Measurements from ENCODE around the gene USP10. TPM values are rescaled to one million over a fixed set of nuclear protein-coding genes. Genes with fewer than 3 reads are reported as not detected.

USP10 gene
- total RNA-seq, 3 donors from 2014 or later = 118 to 142 (median 135) TPM

DNA sequence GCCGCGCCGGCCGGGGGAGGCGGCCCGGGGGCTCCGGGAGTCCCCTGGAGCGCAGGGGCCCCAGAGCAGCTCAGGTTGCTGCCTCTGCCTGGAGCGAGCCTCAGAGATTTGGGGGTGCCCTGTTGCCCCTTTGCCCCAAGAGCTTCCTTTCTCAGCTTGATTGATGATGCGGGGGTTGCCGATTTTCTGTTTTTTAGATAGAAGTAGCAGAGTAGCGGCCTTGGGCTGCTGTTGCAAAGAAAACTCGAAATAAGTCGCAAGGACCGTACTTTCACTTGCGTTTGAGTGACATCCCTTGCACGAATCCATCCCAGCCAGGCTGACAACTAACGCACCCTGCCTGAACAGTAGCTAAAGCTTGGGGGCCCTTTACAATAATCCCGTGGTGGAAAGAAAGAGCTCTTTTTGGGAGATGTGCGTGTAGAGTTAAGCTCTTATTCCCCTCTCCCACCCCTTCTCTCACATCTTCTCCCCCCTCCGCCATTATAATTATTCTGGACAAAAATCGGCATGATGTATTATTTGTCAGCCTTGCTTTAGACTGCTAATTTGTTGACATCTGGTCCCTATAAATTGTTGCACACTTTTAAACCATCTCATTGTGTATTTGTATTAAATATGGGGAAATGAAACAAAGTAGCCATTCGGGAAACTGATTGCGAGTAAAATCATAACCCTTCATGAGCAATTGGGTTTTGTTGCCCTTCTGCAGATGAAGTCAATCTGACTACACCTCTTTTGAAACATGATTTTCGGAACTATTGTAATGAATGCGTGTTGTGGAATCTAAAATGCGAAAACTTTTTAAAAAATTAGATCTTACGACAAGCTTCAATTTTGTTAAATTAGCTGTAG, 873 bp downstream of the USP10 start:
- peaks cover 5% of the 10 kb centered on the region for H3K36me3 Mint-ChIP-seq (ENCODE audit: insufficient read depth)
- no peaks in the 10 kb centered on the region for H3K27me3 Mint-ChIP-seq (ENCODE audit: low read depth)
- peak overlapping the region; percentile 95 for H3K4me3 Mint-ChIP-seq
- ATAC-seq (peak; percentile 52 to 58), DNase-seq (peak; percentile 12)
- H3K4me1 Mint-ChIP-seq (ENCODE audit: low read depth) = peaks cover 43% of the 10 kb centered on the region
- no peaks in the 10 kb centered on the region for H3K9me3 Mint-ChIP-seq

GRCh38 chr16:84703681-84704080, 3.9 kb downstream of the USP10 start:
- Mint-ChIP-seq H3K36me3 (ENCODE audit: insufficient read depth) (peaks cover 8% of the 10 kb centered on the region), H3K27me3 (ENCODE audit: low read depth) (no peaks in the 10 kb centered on the region), H3K4me3 (no peak overlapping the region), H3K9me3 (no peaks in the 10 kb centered on the region), H3K4me1 (ENCODE audit: low read depth) (peaks cover 61% of the 10 kb centered on the region)
- ATAC-seq = no peak
- DNase-seq = no peak

DNA sequence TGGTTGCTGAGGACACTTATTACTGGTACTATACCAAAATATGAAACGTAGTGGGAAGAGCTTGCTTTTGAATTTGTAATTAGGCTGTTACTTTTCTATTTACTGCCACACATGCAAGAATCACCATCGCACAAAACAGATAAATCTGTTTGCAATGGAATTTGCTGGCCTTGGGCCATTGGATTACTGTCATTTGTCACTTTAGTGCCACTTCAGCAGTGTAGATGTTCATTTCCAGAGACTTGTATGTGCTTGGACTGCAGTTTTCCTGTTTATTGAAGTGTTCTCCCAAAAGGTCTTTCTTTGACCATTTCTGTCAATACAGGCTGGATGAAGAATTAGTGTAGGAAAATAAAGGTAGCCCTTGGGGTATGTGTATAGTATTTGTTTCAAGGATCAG, 4.5 kb downstream of the USP10 start:
- no peak for DNase-seq
- Mint-ChIP-seq H3K4me1 (ENCODE audit: low read depth) (peaks cover 64% of the 10 kb centered on the region), H3K9me3 (no peaks in the 10 kb centered on the region), H3K4me3 (no peak overlapping the region), H3K27me3 (ENCODE audit: low read depth) (no peaks in the 10 kb centered on the region), H3K36me3 (ENCODE audit: insufficient read depth) (peaks cover 11% of the 10 kb centered on the region)
- no peak for ATAC-seq

DNA sequence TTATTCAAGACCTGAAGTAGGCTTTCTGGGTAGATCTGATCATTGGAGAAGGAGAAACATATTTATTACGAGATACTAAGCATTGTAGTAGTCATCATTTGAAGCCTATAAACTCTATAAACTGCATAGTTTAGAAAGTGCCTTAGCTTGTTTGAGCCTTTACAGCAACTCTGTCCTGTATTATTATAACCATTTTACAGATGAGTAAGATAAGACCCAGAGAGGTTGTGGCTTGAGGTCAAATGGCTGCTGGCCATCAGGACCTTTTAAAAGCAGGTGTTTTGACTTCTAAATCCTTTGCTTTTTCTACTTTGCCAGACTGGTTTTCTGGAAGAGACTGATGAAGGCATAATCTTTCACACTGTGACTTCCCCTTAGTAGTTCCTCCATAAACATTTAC, 7.1 kb downstream of the USP10 start:
- no peaks in the 10 kb centered on the region for H3K9me3 Mint-ChIP-seq
- ATAC-seq = no peak
- DNase-seq = no peak
- H3K36me3 Mint-ChIP-seq (ENCODE audit: insufficient read depth) = peaks cover 18% of the 10 kb centered on the region
- H3K4me1 Mint-ChIP-seq (ENCODE audit: low read depth) = peaks cover 79% of the 10 kb centered on the region
- no peak overlapping the region for H3K4me3 Mint-ChIP-seq
- H3K27me3 Mint-ChIP-seq (ENCODE audit: low read depth) = no peaks in the 10 kb centered on the region

- DNase-seq (no peak), ATAC-seq (peak in 1 of 2 donors; percentile 15)
- Mint-ChIP-seq H3K27me3 (ENCODE audit: low read depth) (no peaks in the 10 kb centered on the region), H3K4me1 (ENCODE audit: low read depth) (peaks cover 85% of the 10 kb centered on the region), H3K36me3 (ENCODE audit: insufficient read depth) (peaks cover 18% of the 10 kb centered on the region), H3K9me3 (no peaks in the 10 kb centered on the region), H3K4me3 (no peak overlapping the region)
Measured at GRCh38 chr16:84709609-84710008, 9.8 kb downstream of the USP10 start.

DNA sequence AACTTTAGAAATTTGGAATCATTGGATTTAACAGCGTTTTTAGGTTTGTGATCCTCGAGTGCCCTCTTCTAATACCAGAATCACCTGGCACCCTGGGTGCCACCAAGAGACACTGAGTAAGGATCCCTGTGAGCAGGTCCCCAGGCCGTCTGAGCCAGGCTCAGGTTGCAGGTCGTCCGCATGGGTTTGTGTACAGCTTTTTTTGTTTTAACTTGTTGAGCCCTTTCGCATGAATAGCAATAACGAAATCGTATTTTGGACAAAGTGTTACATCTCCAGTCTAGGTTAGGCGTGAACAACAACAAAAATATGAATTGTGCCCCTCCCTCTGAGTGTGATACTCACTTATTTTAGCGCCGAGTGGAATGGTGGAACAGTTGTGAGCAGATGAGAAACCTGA, 10.9 kb downstream of the USP10 start:
- no peak for ATAC-seq
- Mint-ChIP-seq H3K4me3 (no peak overlapping the region), H3K9me3 (no peaks in the 10 kb centered on the region), H3K36me3 (ENCODE audit: insufficient read depth) (peaks cover 15% of the 10 kb centered on the region), H3K4me1 (ENCODE audit: low read depth) (peaks cover 83% of the 10 kb centered on the region), H3K27me3 (ENCODE audit: low read depth) (no peaks in the 10 kb centered on the region)
- no peak for DNase-seq

DNA sequence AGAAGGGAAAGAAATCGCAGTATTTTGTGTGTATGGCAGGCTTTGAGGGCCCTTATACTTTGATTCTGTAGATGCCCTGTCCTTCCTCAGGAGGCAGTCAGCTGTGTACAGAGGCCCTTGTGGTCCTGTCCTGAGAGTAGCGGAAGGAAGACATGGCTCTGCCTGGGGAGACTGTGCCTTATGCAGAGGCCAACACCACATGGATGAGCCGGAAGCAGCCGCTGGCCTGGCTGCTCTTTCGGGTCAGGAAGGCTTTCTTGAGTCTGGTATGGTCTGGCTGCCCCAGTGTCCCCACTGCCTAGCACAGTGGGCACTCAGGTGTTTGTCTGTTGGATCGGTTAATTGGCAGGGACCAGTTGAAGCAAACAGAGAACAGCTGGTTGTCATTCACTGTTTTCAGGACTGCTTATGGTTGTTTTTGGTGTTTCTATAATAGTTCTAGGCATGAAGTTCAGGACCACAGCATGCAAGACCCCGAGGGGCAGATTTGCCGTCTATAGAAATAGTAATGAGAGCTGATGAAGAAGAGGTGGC, 12.4 kb downstream of the USP10 start:
- DNase-seq (no peak), ATAC-seq (no peak)
- H3K27me3 Mint-ChIP-seq (ENCODE audit: low read depth) = no peaks in the 10 kb centered on the region
- H3K36me3 Mint-ChIP-seq (ENCODE audit: insufficient read depth) = peaks cover 20% of the 10 kb centered on the region
- peaks cover 84% of the 10 kb centered on the region for H3K4me1 Mint-ChIP-seq (ENCODE audit: low read depth)
- H3K9me3 Mint-ChIP-seq = no peaks in the 10 kb centered on the region
- H3K4me3 Mint-ChIP-seq = no peak overlapping the region

GRCh38 chr16:84712801-84713775, 13.3 kb downstream of the USP10 start:
- ATAC-seq (no peak), DNase-seq (no peak)
- Mint-ChIP-seq H3K9me3 (no peaks in the 10 kb centered on the region), H3K27me3 (ENCODE audit: low read depth) (no peaks in the 10 kb centered on the region), H3K4me3 (no peak overlapping the region), H3K4me1 (ENCODE audit: low read depth) (peaks cover 83% of the 10 kb centered on the region), H3K36me3 (ENCODE audit: insufficient read depth) (peaks cover 24% of the 10 kb centered on the region)

DNA sequence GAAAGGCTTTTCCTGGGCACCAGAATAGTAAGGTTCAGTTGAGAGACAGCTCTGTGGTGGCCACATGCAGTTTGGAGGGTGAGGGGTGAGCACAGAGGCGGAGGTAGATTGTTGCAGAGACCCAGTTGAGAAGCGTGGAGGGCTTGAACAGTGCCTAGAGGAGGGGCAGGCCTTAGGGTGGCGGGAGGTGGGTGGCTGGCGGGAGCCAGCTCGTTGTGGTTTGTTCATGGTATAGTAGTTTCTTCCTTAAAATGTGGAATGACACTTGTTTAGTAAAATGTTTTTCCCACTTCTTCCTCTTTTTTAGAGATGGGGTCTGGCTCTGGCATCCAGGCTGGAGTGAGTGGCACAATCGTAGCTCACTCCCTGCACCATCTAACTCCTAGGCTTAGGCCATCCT, 14.2 kb downstream of the USP10 start:
- Mint-ChIP-seq H3K36me3 (ENCODE audit: insufficient read depth) (peaks cover 18% of the 10 kb centered on the region), H3K9me3 (no peaks in the 10 kb centered on the region), H3K27me3 (ENCODE audit: low read depth) (no peaks in the 10 kb centered on the region), H3K4me3 (no peak overlapping the region), H3K4me1 (ENCODE audit: low read depth) (peaks cover 82% of the 10 kb centered on the region)
- ATAC-seq (no peak), DNase-seq (no peak)

GRCh38 chr16:84715424-84715823, 15.6 kb downstream of the USP10 start:
- Mint-ChIP-seq H3K36me3 (ENCODE audit: insufficient read depth) (peaks cover 17% of the 10 kb centered on the region), H3K4me1 (ENCODE audit: low read depth) (peaks cover 82% of the 10 kb centered on the region), H3K9me3 (no peaks in the 10 kb centered on the region), H3K4me3 (no peak overlapping the region), H3K27me3 (ENCODE audit: low read depth) (no peaks in the 10 kb centered on the region)
- DNase-seq = no peak
- ATAC-seq = no peak

DNA sequence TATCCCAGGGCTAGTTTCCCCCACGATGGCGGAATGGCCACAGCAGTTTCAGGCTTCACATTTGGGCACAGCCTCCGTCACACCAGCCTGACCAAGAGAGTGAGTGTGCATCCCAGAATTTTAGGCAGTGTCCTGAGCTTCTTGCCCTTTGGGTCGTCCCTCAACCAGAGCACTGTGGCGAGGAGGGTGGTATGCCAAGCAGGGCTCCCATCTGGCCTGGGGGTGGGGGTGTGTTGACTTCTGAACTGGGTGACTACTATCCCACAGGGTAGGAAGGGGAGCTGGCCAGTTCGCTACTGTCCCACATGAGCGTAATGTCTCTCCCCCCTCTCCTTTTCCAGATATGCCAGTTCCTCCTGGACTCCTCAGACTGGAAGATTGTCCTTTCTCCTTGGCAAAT, 16.1 kb downstream of the USP10 start:
- Mint-ChIP-seq H3K9me3 (no peaks in the 10 kb centered on the region), H3K27me3 (ENCODE audit: low read depth) (no peaks in the 10 kb centered on the region), H3K36me3 (ENCODE audit: insufficient read depth) (peaks cover 14% of the 10 kb centered on the region), H3K4me1 (ENCODE audit: low read depth) (peaks cover 77% of the 10 kb centered on the region), H3K4me3 (no peak overlapping the region)
- no peak for DNase-seq
- ATAC-seq = no peak

- Mint-ChIP-seq H3K36me3 (ENCODE audit: insufficient read depth) (peaks cover 13% of the 10 kb centered on the region), H3K27me3 (ENCODE audit: low read depth) (no peaks in the 10 kb centered on the region), H3K4me3 (no peak overlapping the region), H3K9me3 (no peaks in the 10 kb centered on the region), H3K4me1 (ENCODE audit: low read depth) (peaks cover 70% of the 10 kb centered on the region)
- DNase-seq (no peak), ATAC-seq (no peak)
Measured at GRCh38 chr16:84716740-84717139, 16.9 kb downstream of the USP10 start.

- Mint-ChIP-seq H3K36me3 (ENCODE audit: insufficient read depth) (peaks cover 17% of the 10 kb centered on the region), H3K9me3 (no peaks in the 10 kb centered on the region), H3K4me3 (no peak overlapping the region), H3K4me1 (ENCODE audit: low read depth) (peaks cover 71% of the 10 kb centered on the region), H3K27me3 (ENCODE audit: low read depth) (no peaks in the 10 kb centered on the region)
- ATAC-seq (peak in 1 of 2 donors; percentile 54), DNase-seq (no peak)
Measured at GRCh38 chr16:84717484-84717883, 17.7 kb downstream of the USP10 start.

GRCh38 chr16:84720177-84720579, 20.4 kb downstream of the USP10 start:
- Mint-ChIP-seq H3K27me3 (ENCODE audit: low read depth) (no peaks in the 10 kb centered on the region), H3K4me1 (ENCODE audit: low read depth) (peaks cover 73% of the 10 kb centered on the region), H3K4me3 (no peak overlapping the region), H3K9me3 (no peaks in the 10 kb centered on the region), H3K36me3 (ENCODE audit: insufficient read depth) (peaks cover 15% of the 10 kb centered on the region)
- DNase-seq = no peak
- no peak for ATAC-seq

Measured in activated T-cell treated with anti-CD3 and anti-CD28 coated beads, Interleukin-2, amount 50 U/mL, for 4 hours (primary cell).